ENCODE measurements around the gene OSTC. TPM values are rescaled to one million over a fixed set of nuclear protein-coding genes. Genes with fewer than 3 reads are reported as not detected.

OSTC gene
- polyA plus RNA-seq, 1 of the 3 experiments (the other 2 are of a cell fraction): 107 TPM

GRCh38 chr4:108626056-108626455 is 24.3 kb upstream of the OSTC start (continued):
- TF ChIP-seq FOXM1 (IDR thresholded peaks at IDR 0.05; ENCODE audit: low read depth): no peak
- no peak for TF ChIP-seq FOSL2 (IDR thresholded peaks at IDR 0.05; ENCODE audit: borderline replicate concordance, low read depth)
- TF ChIP-seq TAF1 (IDR thresholded peaks at IDR 0.05; ENCODE audit: borderline replicate concordance, low read depth, low read length): no peak
- TF ChIP-seq NFIC (IDR thresholded peaks at IDR 0.05; ENCODE audit: borderline replicate concordance): no peak
- TF ChIP-seq GATA2 (CRISPR knock-in tag; IDR thresholded peaks at IDR 0.05): no peak
- TF ChIP-seq TEAD4 (IDR thresholded peaks at IDR 0.05; ENCODE audit: borderline replicate concordance, insufficient read depth): no peak
- TF ChIP-seq POLR2AphosphoS5 (IDR thresholded peaks at IDR 0.05; ENCODE audit: low read depth, low read length): no peak
- no peak for TF ChIP-seq FOXJ3 (CRISPR knock-in tag; IDR thresholded peaks at IDR 0.05)
- no peak for TF ChIP-seq IRF3 (IDR thresholded peaks at IDR 0.05; ENCODE audit: low read depth, low read length)
- TF ChIP-seq YY1 (IDR thresholded peaks at IDR 0.05; ENCODE audit: low read depth): no peak
- TF ChIP-seq GABPA (IDR thresholded peaks at IDR 0.05; ENCODE audit: low read depth): no peak

- CTCF ChIA-PET: interaction anchor here (1.1 to 1.8 kb wide), 2 partner anchors 39 to 56 kb away, joined by 3 to 6 read pairs; no protein-coding TSS in a partner anchor
- no peak for DNase-seq
- POLR2A ChIA-PET: no interaction called here
- Histone ChIP-seq H3K4me3 (ENCODE audit: low read depth in 2 of 2, low read length in 1 of 2) (no peak overlapping the region), H3K27me3 (ENCODE audit: insufficient read depth) (no peaks in the 10 kb centered on the region), H2AFZ (ENCODE audit: low read depth) (no peak overlapping the region), H3K9ac (no peak overlapping the region), H3K27ac (ENCODE audit: low read depth in 2 of 2, low read length in 1 of 2) (no peak overlapping the region), H3K79me2 (ENCODE audit: insufficient read depth) (peaks cover 24% of the 10 kb centered on the region), H3K9me3 (no peaks in the 10 kb centered on the region), H3K36me3 (replicated peaks in 1 of 2; ENCODE audit: control insufficient read depth in 1 of 2, insufficient read depth in 2 of 2, low read length in 1 of 2) (peaks cover 69 to 71% of the 10 kb centered on the region in 2 experiments), H3K9me2 (no peaks in the 10 kb centered on the region), H3F3A (replicated peaks; ENCODE audit: insufficient read depth) (peaks cover 30% of the 10 kb centered on the region), H3K4me1 (ENCODE audit: control insufficient read depth in 1 of 2, insufficient read depth in 2 of 2, low read depth in 1 of 2, low read length in 1 of 2) (peaks cover 0 to 8% of the 10 kb centered on the region in 2 experiments; a peak in 3 of 4 replicates), H3K4me2 (no peak overlapping the region), H4K20me1 (ENCODE audit: insufficient read depth) (peaks cover 25% of the 10 kb centered on the region)
- TF ChIP-seq POLR2AphosphoS5 (IDR thresholded peaks at IDR 0.05; ENCODE audit: low read depth, low read length) (0 out of 2 replicates have a peak, but pooled peaks have one; percentile 11), ZBTB33 (IDR thresholded peaks at IDR 0.05; ENCODE audit: borderline replicate concordance, low read depth) (no peak)
These were observed 22.0 kb upstream of the OSTC start for GRCh38 chr4:108628411-108628810.

All from SK-N-SH (cell line).